ENCODE measurements around the gene CRIM1.

- TF ChIP-seq REST (IDR thresholded peaks at IDR 0.05; ENCODE audit: low read depth) (no peak), CREB1 (IDR thresholded peaks at IDR 0.05; ENCODE audit: low read depth) (no peak), CEBPB (IDR thresholded peaks at IDR 0.05) (no peak), MAX (IDR thresholded peaks at IDR 0.05) (no peak), EP300 (IDR thresholded peaks at IDR 0.05; ENCODE audit: borderline replicate concordance) (no peak), EGR1 (IDR thresholded peaks at IDR 0.05) (no peak), RAD21 (IDR thresholded peaks at IDR 0.05; ENCODE audit: low read depth) (peak; percentile 69), USF1 (IDR thresholded peaks at IDR 0.05) (no peak), FOXM1 (IDR thresholded peaks at IDR 0.05; ENCODE audit: borderline replicate concordance, low read depth) (no peak), TCF12 (IDR thresholded peaks at IDR 0.05; ENCODE audit: low read depth) (no peak)
Measured at GRCh38 chr2:36459725-36460137, 104.2 kb downstream of the CRIM1 start.
